ENCODE data around the gene SOS1.
"Not testable (repeated sequence)": the region's sequence is repeated elsewhere in the genome, so short reads cannot be mapped to it uniquely, and the experiment has no call there.

The SOS1 gene

DNA sequence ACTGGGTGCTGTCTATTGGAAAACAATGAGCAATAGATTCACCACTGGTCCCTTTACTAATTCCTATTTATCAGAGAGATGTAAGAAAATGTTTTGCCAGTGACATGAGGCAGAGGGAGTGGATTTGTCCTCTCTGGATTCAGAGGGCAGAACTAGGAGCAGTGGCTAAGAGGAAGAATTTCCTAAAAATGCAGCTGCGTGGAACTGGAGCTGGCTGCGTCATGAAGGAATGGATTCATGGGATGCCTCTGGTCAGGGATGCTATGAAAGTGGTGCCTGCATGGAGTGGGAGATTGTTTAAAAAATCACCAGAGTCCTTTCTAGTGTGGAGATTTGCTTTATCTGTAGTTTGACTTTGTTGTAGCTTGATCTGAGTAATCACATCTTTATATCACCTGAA, 152.8 kb downstream of the SOS1 start:
- no peak for DNase-seq (ENCODE audit: low read depth)

GRCh38 chr2:38966678-38967077, 154.2 kb downstream of the SOS1 start:
- DNase-seq (ENCODE audit: low read depth), result no peak

GRCh38 chr2:38966006-38966405, 154.8 kb downstream of the SOS1 start:
- DNase-seq (ENCODE audit: low read depth), result no peak

- DNase-seq (ENCODE audit: low read depth), result no peak
Observed at GRCh38 chr2:38960609-38961320, 160.1 kb downstream of the SOS1 start.

- DNase-seq (ENCODE audit: low read depth), result peak; percentile 80
Observed at GRCh38 chr2:38959938-38960608, 160.8 kb downstream of the SOS1 start.

DNA sequence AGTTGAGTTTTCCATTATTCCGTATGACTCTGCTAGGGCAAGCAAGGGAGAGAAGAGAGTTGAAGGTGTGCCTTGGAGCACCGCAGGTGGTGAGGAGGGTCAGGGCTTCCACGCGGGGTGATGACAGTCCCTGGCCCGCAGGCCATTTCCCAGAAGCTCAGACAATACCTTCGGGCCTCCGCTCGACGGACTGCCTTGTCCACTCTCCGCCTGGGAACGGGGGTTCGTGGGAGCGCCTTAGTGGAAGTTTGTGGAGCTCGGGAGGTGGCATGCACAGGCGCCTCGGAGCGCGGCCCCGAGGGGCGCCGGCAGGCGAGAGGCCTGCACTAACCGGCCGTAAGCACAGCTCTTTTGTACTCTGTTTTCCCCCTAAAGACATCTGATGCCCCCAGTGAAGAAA, 161.4 kb downstream of the SOS1 start:
- no peak for DNase-seq (ENCODE audit: low read depth)

DNA sequence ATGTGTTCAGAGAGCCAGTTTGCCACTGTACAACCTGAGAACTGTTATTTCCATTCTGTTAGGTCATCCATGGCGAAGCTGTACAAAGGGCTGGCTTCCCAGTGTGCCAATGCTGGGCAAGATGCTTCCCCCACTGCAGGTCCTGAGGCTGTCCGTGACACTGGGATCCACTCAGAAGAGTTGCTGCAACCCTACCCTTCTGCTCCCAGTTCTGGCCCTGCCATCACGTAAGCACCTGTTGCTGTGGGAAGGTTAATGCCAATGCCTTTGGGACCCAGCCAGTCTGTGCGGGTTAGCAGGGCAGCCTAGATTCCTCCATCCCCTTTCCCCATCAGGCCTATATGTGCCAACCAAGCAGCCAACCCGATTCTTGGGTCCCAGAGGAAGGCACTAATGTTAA, 162.9 kb downstream of the SOS1 start:
- no peak for DNase-seq (ENCODE audit: low read depth)

DNA sequence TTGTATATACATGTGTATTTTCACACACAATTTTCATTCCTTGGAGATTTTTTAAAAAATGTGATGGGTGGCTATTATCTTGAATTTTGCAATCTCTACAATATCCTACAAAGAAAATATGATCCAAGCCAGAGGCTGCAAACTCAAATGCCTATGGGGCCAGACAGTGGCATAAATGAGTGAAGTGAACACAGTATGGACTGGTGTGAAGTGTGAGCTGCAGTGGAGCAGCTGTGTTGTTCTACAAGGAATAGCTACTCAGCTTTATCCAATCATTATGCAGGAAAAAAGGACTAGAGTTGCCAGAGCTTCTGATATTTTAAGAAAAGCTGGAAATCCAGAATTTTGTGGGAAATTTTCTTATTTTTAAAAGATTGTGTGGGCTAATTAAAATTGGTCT, 169.1 kb downstream of the SOS1 start:
- DNase-seq (ENCODE audit: low read depth), result no peak

GRCh38 chr2:38948995-38949394, 171.9 kb downstream of the SOS1 start:
- no peak for DNase-seq (ENCODE audit: low read depth)

DNA sequence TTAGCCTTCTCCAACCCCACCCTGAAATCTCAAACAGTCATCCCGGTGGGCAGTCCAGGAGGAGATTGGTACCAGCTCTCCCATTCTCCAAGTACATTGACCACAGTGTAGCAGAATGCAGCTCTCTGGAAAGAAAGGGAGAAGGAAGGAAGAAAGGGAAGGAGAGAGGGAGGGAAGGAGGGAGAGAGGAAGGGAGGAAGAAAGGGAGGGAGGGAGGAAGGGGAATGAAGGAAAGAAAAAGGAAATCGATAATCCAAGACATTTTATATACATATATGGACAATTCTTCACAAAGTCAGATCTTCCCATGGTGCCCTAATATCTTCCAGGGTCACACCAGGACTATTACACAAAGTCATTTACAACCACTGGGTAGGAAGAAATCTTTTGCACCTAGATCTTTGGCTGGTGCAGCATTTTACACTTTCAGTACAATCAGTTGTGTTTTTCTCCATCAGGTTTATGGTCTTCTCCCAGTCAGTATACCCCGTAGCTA, 172.4 kb downstream of the SOS1 start:
- no peak for DNase-seq (ENCODE audit: low read depth)

GRCh38 chr2:38947241-38948239, 173.3 kb downstream of the SOS1 start:
- DNase-seq (ENCODE audit: low read depth), result peak; percentile 71

DNA sequence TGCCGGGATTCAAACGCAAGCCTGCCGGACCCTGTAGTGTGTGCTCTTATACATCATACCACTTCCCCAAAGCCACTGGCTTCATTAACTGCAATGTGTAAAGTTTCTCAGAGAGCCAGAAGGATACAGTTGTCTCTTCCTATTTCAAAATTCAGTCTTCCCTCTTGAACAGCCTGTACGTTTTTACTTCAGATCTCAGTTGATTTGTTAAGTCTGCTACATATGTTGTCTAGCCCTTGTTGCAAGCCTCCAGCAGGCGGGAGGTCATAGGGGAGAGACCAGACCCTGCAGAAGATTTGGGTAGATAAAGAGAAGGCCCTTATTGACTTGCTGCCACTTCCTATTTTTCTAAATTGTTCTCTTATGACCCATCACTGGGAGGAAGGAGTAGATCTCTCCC, 174.9 kb downstream of the SOS1 start:
- DNase-seq (ENCODE audit: low read depth), result no peak

- no peak for DNase-seq (ENCODE audit: low read depth)
Observed at GRCh38 chr2:38945372-38945771, 175.5 kb downstream of the SOS1 start.

- DNase-seq (ENCODE audit: low read depth), result no peak
Observed at GRCh38 chr2:38943784-38944183, 177.1 kb downstream of the SOS1 start.

DNA sequence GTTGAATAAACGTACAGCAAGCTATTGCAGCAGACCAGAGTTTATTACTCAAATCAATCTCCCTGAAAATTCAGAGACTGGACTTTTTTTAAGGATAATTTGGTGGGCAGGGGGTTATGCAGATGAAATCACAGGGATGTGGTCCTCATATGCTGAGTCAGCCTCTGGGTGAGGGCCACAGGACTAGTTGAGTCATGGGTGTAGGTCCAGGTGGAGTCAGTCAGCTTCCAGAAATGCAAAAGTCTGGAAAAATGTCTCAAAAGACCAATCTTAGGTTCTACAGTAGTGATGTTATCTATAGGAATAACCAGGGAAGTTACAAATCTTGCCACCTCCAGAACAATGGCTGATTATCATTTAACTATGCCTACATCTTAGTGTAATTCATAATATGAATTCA, 180.1 kb downstream of the SOS1 start:
- no peak for DNase-seq (ENCODE audit: low read depth)

DNA sequence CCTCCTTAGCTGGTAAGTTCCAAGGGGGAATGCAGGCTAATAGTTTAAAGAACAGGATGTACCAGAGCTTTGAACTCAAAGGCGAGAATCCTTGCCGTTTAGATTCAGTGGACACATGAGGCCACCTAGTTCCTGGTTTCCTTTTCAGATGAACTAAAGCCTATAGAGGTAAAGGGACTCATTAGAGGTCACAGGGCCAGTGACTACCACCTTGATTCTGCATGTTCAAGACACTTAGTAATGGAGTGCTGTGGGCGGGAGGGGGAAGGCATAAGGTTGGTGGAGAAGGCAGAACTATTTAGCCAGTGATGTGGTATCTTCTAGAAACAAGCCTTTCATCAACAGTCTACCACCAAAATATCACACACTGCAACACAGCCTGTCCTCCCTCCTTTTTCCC, 183.3 kb downstream of the SOS1 start:
- no peak for DNase-seq (ENCODE audit: low read depth)

- not testable (repeated sequence) for DNase-seq (ENCODE audit: low read depth)
Observed at GRCh38 chr2:38936516-38936915, 184.3 kb downstream of the SOS1 start.

DNA sequence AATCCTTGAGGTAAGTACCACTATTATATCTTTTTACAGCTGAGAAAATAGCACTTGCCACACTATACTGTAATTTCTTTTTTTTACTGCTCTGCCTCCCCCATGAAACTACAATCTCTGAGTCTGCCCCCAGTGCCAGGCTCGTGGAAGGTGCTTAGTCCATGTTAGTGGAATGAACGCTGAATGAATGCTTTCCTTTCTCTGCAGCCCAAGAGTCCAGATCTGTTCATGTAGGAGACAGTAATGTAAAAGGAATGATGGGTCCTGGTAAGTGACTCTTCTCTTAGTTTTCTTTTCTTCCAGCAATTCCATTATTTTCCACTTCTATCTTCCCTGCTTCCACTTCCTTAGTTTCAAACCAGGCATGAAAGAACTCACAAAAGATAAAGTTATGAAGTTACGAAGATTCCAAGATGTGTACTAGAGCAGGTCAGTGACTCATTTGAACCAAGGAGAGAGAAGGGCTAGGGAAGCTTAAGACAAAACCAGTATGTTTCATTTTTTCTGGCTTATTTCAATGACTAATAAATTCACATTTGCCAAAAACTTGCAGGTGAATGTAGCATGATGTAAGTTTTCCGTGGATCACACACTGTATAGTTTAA, 185.2 kb downstream of the SOS1 start:
- peak; percentile 40 for DNase-seq (ENCODE audit: low read depth)

GRCh38 chr2:38934742-38935141, 186.1 kb downstream of the SOS1 start:
- DNase-seq (ENCODE audit: low read depth), result no peak

- DNase-seq (ENCODE audit: low read depth), result peak; percentile 61
Observed at GRCh38 chr2:38933653-38934052, 187.2 kb downstream of the SOS1 start.

DNA sequence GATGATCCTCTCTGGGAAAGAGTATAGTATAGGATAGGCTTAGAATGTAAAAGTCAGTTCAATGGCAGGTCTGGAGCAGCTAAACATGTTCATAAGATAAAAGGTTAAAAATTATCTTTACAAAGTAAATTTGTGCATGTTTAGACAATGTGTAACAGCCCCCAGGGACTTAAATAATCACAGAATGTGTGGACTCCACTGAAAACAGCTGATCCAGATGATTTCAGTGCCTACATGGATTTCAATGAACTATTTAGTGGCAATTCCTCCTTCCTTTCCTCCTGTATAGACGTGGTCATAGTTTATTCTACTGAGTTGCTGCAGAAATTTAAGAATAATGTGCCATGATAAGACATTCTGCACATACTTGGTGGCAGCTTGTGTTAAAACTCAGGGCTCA, 188.3 kb downstream of the SOS1 start:
- DNase-seq (ENCODE audit: low read depth), result no peak

Measured in EH (cell line).